IMR-90 (cell line): ENCODE results near the gene BEAN1. TPM values are rescaled to one million over a fixed set of nuclear protein-coding genes. Genes with fewer than 3 reads are reported as not detected.

Source experiments
- ATAC-seq: fragments of 200-7000 bp; cut with Tn5 transposase; 2 replicates; pipeline ENCODE4 v1.9.1; 2020; ENCODE audit warnings: low read depth, mild to moderate bottlenecking, moderate library complexity
- BruUV-seq: library from RNA; stranded (reverse); fragments of 400-500 nt; replicated peaks from 2 replicates; lab custom pipeline; 2021; lab: Mats Ljungman, UMichigan
- CTCF ChIA-PET: fragments of 300-600 bp; formaldehyde crosslinking; extraction: SDS; loops from one replicate; lab custom pipeline; 2021; ENCODE audit warnings: antibody characterized with exemption; lab: Yijun Ruan, JAX
- POLR2A ChIA-PET: fragments of 300-600 bp; sonication (Branson Sonifier 250); formaldehyde crosslinking; loops from one replicate; lab custom pipeline; 2022; ENCODE audit warnings: antibody characterized with exemption; ENCODE audit not compliant: unreplicated experiment; lab: Charles Lee
- DNase-seq: peaks from one replicate; pipeline ENCODE4 v3.0.0; 2013
- H2AFZ ChIP-seq: replicated peaks from 2 replicates; pipeline ENCODE3; 2013; ENCODE audit warnings: low read length, mild to moderate bottlenecking; ENCODE audit not compliant: poor library complexity
- H2AK5ac ChIP-seq: 2 replicates; pipeline ENCODE4 v1.6.1; 2013; ENCODE audit warnings: low read depth, low read length, inconsistent platforms
- H2AK9ac ChIP-seq: replicated peaks from 2 replicates; pipeline ENCODE3; 2013; ENCODE audit warnings: mild to moderate bottlenecking, low read depth, low read length, moderate library complexity; ENCODE audit not compliant: poor library complexity
- H2BK120ac ChIP-seq: 2 replicates; pipeline ENCODE4 v1.6.1; 2013; ENCODE audit warnings: low read depth, low read length, inconsistent platforms
- H2BK15ac ChIP-seq: 3 replicates; pipeline ENCODE4 v1.6.1; 2013; ENCODE audit warnings: low read depth, low read length, inconsistent platforms
- H2BK20ac ChIP-seq: 2 replicates; pipeline ENCODE4 v1.6.1; 2013; ENCODE audit warnings: low read depth, mild to moderate bottlenecking, inconsistent platforms, low read length, moderate library complexity
- H2BK5ac ChIP-seq: 2 replicates; pipeline ENCODE4 v1.6.1; 2013; ENCODE audit warnings: mild to moderate bottlenecking, low read depth, low read length, inconsistent platforms; ENCODE audit not compliant: poor library complexity, severe bottlenecking
- H3K14ac ChIP-seq: replicated peaks from 2 replicates; pipeline ENCODE4 v1.6.1; 2013; ENCODE audit warnings: low read depth, low read length, inconsistent platforms
- H3K18ac ChIP-seq: 2 replicates; pipeline ENCODE4 v1.6.1; 2013; ENCODE audit warnings: low read depth, low read length, control low read depth
- H3K23ac ChIP-seq: 2 replicates; pipeline ENCODE4 v1.6.1; 2013; ENCODE audit warnings: low read depth, low read length, inconsistent platforms
- H3K27ac ChIP-seq: 2 replicates; pipeline ENCODE4 v1.5.1; 2013; ENCODE audit warnings: mild to moderate bottlenecking, control low read depth, low read length; ENCODE audit not compliant: insufficient read depth
- H3K27me3 ChIP-seq: 2 replicates; pipeline ENCODE4 v1.6.1; 2013; ENCODE audit warnings: low read length; ENCODE audit not compliant: control insufficient read depth, insufficient read depth
- H3K36me3 ChIP-seq: 2 replicates; pipeline ENCODE4 v1.6.1; 2013; ENCODE audit warnings: low read length, mixed read lengths; ENCODE audit not compliant: control insufficient read depth, insufficient read depth
- H3K4ac ChIP-seq: 2 replicates; pipeline ENCODE4 v1.6.1; 2013; ENCODE audit warnings: low read depth, low read length, inconsistent platforms
- H3K4me1 ChIP-seq: 2 replicates; pipeline ENCODE4 v1.6.1; 2013; ENCODE audit warnings: low read length, mixed read lengths; ENCODE audit not compliant: control insufficient read depth, insufficient read depth
- H3K4me2 ChIP-seq: 2 replicates; pipeline ENCODE4 v1.6.1; 2013; ENCODE audit warnings: low read depth, mild to moderate bottlenecking, control low read depth, low read length, moderate library complexity
- H3K4me3 ChIP-seq: 2 replicates; pipeline ENCODE4 v1.5.1; 2013; ENCODE audit warnings: low read depth, mild to moderate bottlenecking, control low read depth, low read length, moderate library complexity; ENCODE audit not compliant: insufficient read depth
- H3K56ac ChIP-seq: 2 replicates; pipeline ENCODE4 v1.6.1; 2013; ENCODE audit warnings: low read length, inconsistent platforms; ENCODE audit not compliant: insufficient read depth; ENCODE audit errors: extremely low read depth
- H3K79me1 ChIP-seq, 2 experiments: 2 replicates each; pipeline ENCODE4 v1.6.1; 2013; ENCODE audit warnings: low read length in 2 of 2, inconsistent platforms in 1 of 2, low read depth in 1 of 2
- H3K9ac ChIP-seq: 2 replicates; pipeline ENCODE4 v1.6.1; 2013; ENCODE audit warnings: low read depth, low read length, control low read depth
- H3K9me1 ChIP-seq: 2 replicates; pipeline ENCODE4 v1.6.1; 2013; ENCODE audit warnings: low read length, inconsistent platforms; ENCODE audit not compliant: insufficient read depth
- H3K9me3 ChIP-seq: 2 replicates; pipeline ENCODE4 v1.6.1; 2013; ENCODE audit warnings: low read length; ENCODE audit not compliant: control insufficient read depth, insufficient read depth
- H4K20me1 ChIP-seq: 2 replicates; pipeline ENCODE4 v1.6.1; 2013; ENCODE audit warnings: low read length, inconsistent platforms; ENCODE audit not compliant: insufficient read depth
- H4K5ac ChIP-seq: 2 replicates; pipeline ENCODE4 v1.6.1; 2013; ENCODE audit warnings: mild to moderate bottlenecking, low read depth, low read length, control low read depth
- H4K8ac ChIP-seq, 2 experiments: 2 replicates each; pipeline ENCODE4 v1.6.1; 2013; ENCODE audit warnings: low read depth in 2 of 2, low read length in 2 of 2, control low read depth in 1 of 2, inconsistent platforms in 1 of 2
- H4K91ac ChIP-seq: 2 replicates; pipeline ENCODE4 v1.6.1; 2013; ENCODE audit warnings: low read depth, low read length, inconsistent platforms; ENCODE audit not compliant: insufficient read depth
- BHLHE40 ChIP-seq: fragments of 150-350 bp; IDR thresholded peaks from 2 replicates; pipeline ENCODE4 v1.6.1; 2016; ENCODE audit warnings: mild to moderate bottlenecking, low read depth, low read length
- CEBPB ChIP-seq: IDR thresholded peaks from 2 replicates; pipeline ENCODE4 v1.6.1; 2012; ENCODE audit warnings: low read depth, low read length, improper control_type of control experiment
- CHD1 ChIP-seq: IDR thresholded peaks from 2 replicates; pipeline ENCODE4 v1.6.1; 2012; ENCODE audit warnings: low read depth, low read length, improper control_type of control experiment
- MAZ ChIP-seq: IDR thresholded peaks from 2 replicates; pipeline ENCODE4 v1.6.1; 2012; ENCODE audit warnings: low read depth, mild to moderate bottlenecking, low read length, improper control_type of control experiment, moderate library complexity, borderline replicate concordance
- MXI1 ChIP-seq: IDR thresholded peaks from 2 replicates; pipeline ENCODE4 v1.6.1; 2012; ENCODE audit warnings: low read depth, mild to moderate bottlenecking, low read length, moderate library complexity, borderline replicate concordance
- NFE2L2 ChIP-seq: fragments of 150-350 bp; IDR thresholded peaks from 2 replicates; pipeline ENCODE4 v1.6.1; 2016; ENCODE audit warnings: low read depth, mild to moderate bottlenecking, low read length
- POLR2A ChIP-seq: IDR thresholded peaks from 2 replicates; pipeline ENCODE4 v1.6.1; 2012; ENCODE audit warnings: mild to moderate bottlenecking, low read depth, low read length
- RAD21 ChIP-seq: IDR thresholded peaks from 2 replicates; pipeline ENCODE4 v1.6.1; 2012; ENCODE audit warnings: low read length, improper control_type of control experiment
- RCOR1 ChIP-seq: IDR thresholded peaks from 2 replicates; pipeline ENCODE4 v1.6.1; 2012; ENCODE audit warnings: mild to moderate bottlenecking, low read length, improper control_type of control experiment; ENCODE audit not compliant: insufficient replicate concordance
- RFX5 ChIP-seq: IDR thresholded peaks from 2 replicates; pipeline ENCODE4 v1.8.0; 2012; ENCODE audit warnings: low read depth, mild to moderate bottlenecking, low read length, moderate library complexity
- SMC3 ChIP-seq: fragments of 150-350 bp; IDR thresholded peaks from 2 replicates; pipeline ENCODE4 v1.6.1; 2016; ENCODE audit warnings: low read depth, mild to moderate bottlenecking, antibody characterized with exemption, low read length, moderate library complexity
- WGBS, 2 experiments: methylation state at CpG; one replicate each; pipeline versions ENCODE4 v1.1.5 to v1.1.7; 2013; ENCODE audit warnings: missing lambda C conversion rate in 2 of 2; ENCODE audit not compliant: insufficient read length in 1 of 2; ENCODE audit errors: extremely low coverage in 2 of 2; 5-methylcytosine and 5-hydroxymethylcytosine counted together
- dilution Hi-C: fragments of 300-500 bp; cut with HindIII; formaldehyde crosslinking; loops from one replicate; pipeline ENCODE4 v1.14.3; 2018; ENCODE audit warnings: low sequenced_read_pairs; ENCODE audit not compliant: unreplicated experiment
- in situ Hi-C: fragments of 300-500 bp; cut with MboI; formaldehyde crosslinking; loops from 3 replicates; pipeline ENCODE4 v1.14.3; 2019; ENCODE audit warnings: low sequenced_read_pairs, inconsistent platforms, mixed read lengths
- intact Hi-C: fragments of 100-400 bp; cut with micrococcal nuclease; formaldehyde crosslinking; loops from 2 replicates; pipeline ENCODE4 v1.10.0; 2022
- polyA plus RNA-seq, 3 experiments: library from polyadenylated mRNA; depleted of rRNA; stranded (reverse); fragments of >200 nt; gene quantifications; 2 replicates each; pipeline ENCODE4 v1.2.3, GENCODE V29; 2012; ENCODE audit warnings: low replicate concordance in 1 of 3
- total RNA-seq: library from RNA; depleted of rRNA; stranded (reverse); fragments of >200 nt; gene quantifications from 2 replicates; pipeline ENCODE4 v1.2.3, GENCODE V29; 2012
- TF ChIP-seq, protein P1 (sequence below): fragments of 150-350 bp; IDR thresholded peaks from 2 replicates; pipeline ENCODE4 v1.6.1; 2017; ENCODE audit warnings: mild to moderate bottlenecking, antibody characterized with exemption, low read length, low read depth
- TF ChIP-seq, protein P2 (sequence below): conservative IDR thresholded peaks from 2 replicates; pipeline ENCODE4 v1.5.1; 2012; ENCODE audit warnings: mild to moderate bottlenecking, low read depth, low read length, improper control_type of control experiment
- TF ChIP-seq, protein P3 (sequence below): fragments of 150-350 bp; IDR thresholded peaks from 2 replicates; pipeline ENCODE4 v1.6.1; 2016; ENCODE audit warnings: low read depth, mild to moderate bottlenecking, low read length, moderate library complexity, borderline replicate concordance

Gene BEAN1
- total and polyA plus RNA-seq, 2 of the 4 experiments (the other 2 are of a cell fraction): not detected

DNA sequence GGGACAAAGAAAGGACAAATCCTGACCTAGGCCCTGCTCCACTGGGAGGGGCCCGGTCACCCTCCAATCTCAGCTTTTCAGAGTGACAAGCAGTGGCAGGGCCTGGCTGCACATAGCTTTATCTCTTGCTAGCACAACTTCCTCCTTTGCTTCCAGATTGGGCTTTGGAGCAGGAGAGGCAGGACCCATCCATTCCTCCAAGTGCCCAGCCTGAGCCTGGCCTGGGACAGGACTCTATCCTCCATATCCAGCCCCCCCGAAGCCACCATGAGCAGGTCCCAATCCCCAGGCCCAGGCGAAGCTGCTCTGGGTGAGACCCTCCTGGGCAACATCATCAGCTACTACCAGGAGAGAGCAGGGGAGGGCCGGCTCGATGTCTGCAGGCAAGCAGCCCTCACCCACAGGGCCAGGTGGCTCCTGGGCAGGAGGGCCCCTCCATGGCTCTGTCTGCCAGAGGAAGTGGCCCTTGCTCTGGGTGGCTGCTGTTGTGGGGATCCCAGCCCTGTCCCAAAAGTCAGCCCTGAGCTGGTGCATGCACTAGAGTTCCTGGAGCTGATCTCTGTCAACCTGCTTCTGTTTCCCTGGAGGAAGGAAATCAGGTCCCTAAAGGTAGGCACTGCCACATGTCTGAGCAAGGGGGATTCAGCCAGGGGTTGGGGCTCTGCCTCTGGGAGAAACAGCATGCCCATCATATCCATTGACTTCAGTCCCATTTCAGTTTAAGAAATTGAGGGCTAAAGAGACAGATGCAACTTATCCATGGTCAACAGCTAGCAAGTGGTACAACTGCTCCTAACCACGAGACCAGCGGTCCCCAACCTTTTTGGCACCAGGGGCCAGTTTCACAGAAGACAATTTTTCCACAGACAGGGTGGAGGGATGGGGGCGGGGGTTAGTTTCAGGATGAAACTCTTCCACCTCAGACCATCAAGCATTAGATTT is 64.0 kb downstream of the BEAN1 start:
- Histone ChIP-seq H2BK20ac (no peak overlapping the region), H2BK15ac (no peak overlapping the region), H3K4me3 (no peak overlapping the region), H3K27ac (no peak overlapping the region), H3K4me1 (peaks cover 11% of the 10 kb centered on the region; the same call in 1 of the 2 replicates), H4K20me1 (no peaks in the 10 kb centered on the region), H3K9me1 (0 out of 2 replicates have a peak, but pooled peaks cover 3% of the 10 kb centered on the region), H4K5ac (no peak overlapping the region), H4K91ac (no peak overlapping the region), H3K9me3 (0 out of 2 replicates have a peak, but pooled peaks cover 3% of the 10 kb centered on the region), H2BK120ac (no peak overlapping the region), H3K27me3 (no peaks in the 10 kb centered on the region), H4K8ac (no peak overlapping the region), H3K36me3 (no peaks in the 10 kb centered on the region), H3K56ac (no peak overlapping the region), H3K14ac (no peak overlapping the region), H2AK5ac (no peak overlapping the region), H2AK9ac (no peak overlapping the region), H3K4ac (no peak overlapping the region), H2AFZ (no peak overlapping the region), H3K9ac (no peak overlapping the region), H3K79me1 (no peaks in the 10 kb centered on the region), H3K18ac (no peak overlapping the region), H2BK5ac (no peak overlapping the region), H3K23ac (no peak overlapping the region), H3K4me2 (no peak overlapping the region)
- no peak for ATAC-seq
- dilution Hi-C loops: no loop called here
- in situ Hi-C loops: no loop called here
- no CpG with 5 or more reads among the region's 8 CpGs for WGBS, 2 experiments
- BruUV-seq: no TSS peak
- no peak for DNase-seq
- intact Hi-C loops: no loop called here
- ChIA-PET CTCF (no interaction called here), POLR2A (no interaction called here)
- TF ChIP-seq RCOR1: no peak
- no peak for TF ChIP-seq RFX5
- no peak for TF ChIP-seq MXI1
- no peak for TF ChIP-seq MAZ
- TF ChIP-seq, protein P1, sequence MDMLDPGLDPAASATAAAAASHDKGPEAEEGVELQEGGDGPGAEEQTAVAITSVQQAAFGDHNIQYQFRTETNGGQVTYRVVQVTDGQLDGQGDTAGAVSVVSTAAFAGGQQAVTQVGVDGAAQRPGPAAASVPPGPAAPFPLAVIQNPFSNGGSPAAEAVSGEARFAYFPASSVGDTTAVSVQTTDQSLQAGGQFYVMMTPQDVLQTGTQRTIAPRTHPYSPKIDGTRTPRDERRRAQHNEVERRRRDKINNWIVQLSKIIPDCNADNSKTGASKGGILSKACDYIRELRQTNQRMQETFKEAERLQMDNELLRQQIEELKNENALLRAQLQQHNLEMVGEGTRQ: no peak
- no peak for TF ChIP-seq NFE2L2
- TF ChIP-seq POLR2A: no peak
- TF ChIP-seq RAD21: no peak
- TF ChIP-seq CHD1: no peak
- TF ChIP-seq CEBPB: no peak
- no peak for TF ChIP-seq BHLHE40
- TF ChIP-seq, protein P2, sequence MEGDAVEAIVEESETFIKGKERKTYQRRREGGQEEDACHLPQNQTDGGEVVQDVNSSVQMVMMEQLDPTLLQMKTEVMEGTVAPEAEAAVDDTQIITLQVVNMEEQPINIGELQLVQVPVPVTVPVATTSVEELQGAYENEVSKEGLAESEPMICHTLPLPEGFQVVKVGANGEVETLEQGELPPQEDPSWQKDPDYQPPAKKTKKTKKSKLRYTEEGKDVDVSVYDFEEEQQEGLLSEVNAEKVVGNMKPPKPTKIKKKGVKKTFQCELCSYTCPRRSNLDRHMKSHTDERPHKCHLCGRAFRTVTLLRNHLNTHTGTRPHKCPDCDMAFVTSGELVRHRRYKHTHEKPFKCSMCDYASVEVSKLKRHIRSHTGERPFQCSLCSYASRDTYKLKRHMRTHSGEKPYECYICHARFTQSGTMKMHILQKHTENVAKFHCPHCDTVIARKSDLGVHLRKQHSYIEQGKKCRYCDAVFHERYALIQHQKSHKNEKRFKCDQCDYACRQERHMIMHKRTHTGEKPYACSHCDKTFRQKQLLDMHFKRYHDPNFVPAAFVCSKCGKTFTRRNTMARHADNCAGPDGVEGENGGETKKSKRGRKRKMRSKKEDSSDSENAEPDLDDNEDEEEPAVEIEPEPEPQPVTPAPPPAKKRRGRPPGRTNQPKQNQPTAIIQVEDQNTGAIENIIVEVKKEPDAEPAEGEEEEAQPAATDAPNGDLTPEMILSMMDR: no peak
- TF ChIP-seq SMC3: no peak
- TF ChIP-seq, protein P3, sequence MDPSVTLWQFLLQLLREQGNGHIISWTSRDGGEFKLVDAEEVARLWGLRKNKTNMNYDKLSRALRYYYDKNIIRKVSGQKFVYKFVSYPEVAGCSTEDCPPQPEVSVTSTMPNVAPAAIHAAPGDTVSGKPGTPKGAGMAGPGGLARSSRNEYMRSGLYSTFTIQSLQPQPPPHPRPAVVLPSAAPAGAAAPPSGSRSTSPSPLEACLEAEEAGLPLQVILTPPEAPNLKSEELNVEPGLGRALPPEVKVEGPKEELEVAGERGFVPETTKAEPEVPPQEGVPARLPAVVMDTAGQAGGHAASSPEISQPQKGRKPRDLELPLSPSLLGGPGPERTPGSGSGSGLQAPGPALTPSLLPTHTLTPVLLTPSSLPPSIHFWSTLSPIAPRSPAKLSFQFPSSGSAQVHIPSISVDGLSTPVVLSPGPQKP: no peak
